Measurements from ENCODE around the gene MRPL43. TPM values are rescaled to one million over a fixed set of nuclear protein-coding genes. Genes with fewer than 3 reads are reported as not detected.

The MRPL43 gene
- total and polyA plus RNA-seq, 9 of the 15 experiments (the other 6 are each of a cell fraction or from before 2014, with no cell fraction given), result 15.1 to 63.7 (median 37.2) TPM

DNA sequence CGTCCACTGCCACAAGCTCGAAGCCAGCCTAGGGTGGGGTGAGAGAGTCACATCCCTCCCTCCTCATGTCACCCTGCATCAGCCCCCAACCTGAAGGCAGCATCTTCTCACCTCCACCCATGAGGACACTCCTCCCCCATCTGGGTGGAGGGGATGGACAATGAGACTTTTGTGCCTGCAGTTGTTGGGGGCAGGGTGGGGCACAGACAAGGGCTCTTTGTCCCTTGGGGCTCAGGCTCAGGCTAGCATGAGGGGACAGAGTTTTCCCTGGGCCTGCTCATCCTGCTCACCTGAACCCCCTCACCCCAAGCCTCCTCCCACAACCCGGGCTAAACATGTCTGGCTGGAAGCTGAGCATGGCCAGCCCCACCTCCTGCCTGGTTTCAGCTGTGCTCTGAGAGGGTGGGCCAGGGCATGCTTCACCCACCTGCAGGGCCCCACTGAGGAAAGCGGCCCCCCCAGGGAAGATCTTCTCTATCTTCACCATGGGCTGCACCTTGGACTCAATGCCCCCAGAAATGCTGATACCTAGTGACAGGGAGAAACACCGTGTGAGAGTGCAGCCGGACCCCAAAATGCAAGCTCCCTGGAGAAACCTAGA lies 21.6 kb upstream of the MRPL43 start (continued):
- TF ChIP-seq ZNF395 (CRISPR knock-in tag; IDR thresholded peaks at IDR 0.05) (no peak), RNF2 (IDR thresholded peaks at IDR 0.05) (no peak), ZNF77 (CRISPR knock-in tag; IDR thresholded peaks at IDR 0.05) (no peak)

GRCh38 chr10:101007915-101008822 lies 20.9 kb upstream of the MRPL43 start:
- 55% methylated on average over 10 of the region's 13 CpGs for WGBS (ENCODE audit: insufficient coverage, low coverage, missing lambda C conversion rate)
- Histone ChIP-seq H2AFZ (ENCODE audit: low read depth, low read length) (no peak overlapping the region), H3K36me3 (ENCODE audit: control insufficient read depth, insufficient read depth, low read length) (peaks cover 33% of the 10 kb centered on the region; the same call in 2 of the 3 replicates), H3K4me2 (ENCODE audit: insufficient read depth, low read length) (no peak overlapping the region), H3K79me2 (ENCODE audit: control insufficient read depth, insufficient read depth, low read length) (peaks cover under 1% of the 10 kb centered on the region; the same call in 1 of the 3 replicates), H3K9ac (ENCODE audit: insufficient read depth in 1 of 2, low read depth in 2 of 2, low read length in 2 of 2) (peak overlapping the region in 1 of 2 experiments; percentile 45; a peak in 2 of 4 replicates), H3K9me3 (replicated peaks; ENCODE audit: control insufficient read depth, insufficient read depth, low read depth, low read length) (no peaks in the 10 kb centered on the region), H3K27me3 (ENCODE audit: control insufficient read depth in 2 of 2, insufficient read depth in 2 of 2, low read length in 2 of 2) (no peaks in the 10 kb centered on the region), H3K27ac (ENCODE audit: extremely low read depth, low read depth, low read length) (no peak overlapping the region), H3K4me1 (replicated peaks in 1 of 2; ENCODE audit: control insufficient read depth in 2 of 2, insufficient read depth in 2 of 2, low read length in 2 of 2) (peaks cover 14 to 54% of the 10 kb centered on the region in 2 experiments; a peak in 4 of 5 replicates), H3K4me3 (no peak overlapping the region), H4K20me1 (replicated peaks; ENCODE audit: control insufficient read depth, insufficient read depth, low read length) (no peaks in the 10 kb centered on the region), H3K9me1 (ENCODE audit: control insufficient read depth, insufficient read depth, low read length) (no peaks in the 10 kb centered on the region)
- TF ChIP-seq, protein P1, sequence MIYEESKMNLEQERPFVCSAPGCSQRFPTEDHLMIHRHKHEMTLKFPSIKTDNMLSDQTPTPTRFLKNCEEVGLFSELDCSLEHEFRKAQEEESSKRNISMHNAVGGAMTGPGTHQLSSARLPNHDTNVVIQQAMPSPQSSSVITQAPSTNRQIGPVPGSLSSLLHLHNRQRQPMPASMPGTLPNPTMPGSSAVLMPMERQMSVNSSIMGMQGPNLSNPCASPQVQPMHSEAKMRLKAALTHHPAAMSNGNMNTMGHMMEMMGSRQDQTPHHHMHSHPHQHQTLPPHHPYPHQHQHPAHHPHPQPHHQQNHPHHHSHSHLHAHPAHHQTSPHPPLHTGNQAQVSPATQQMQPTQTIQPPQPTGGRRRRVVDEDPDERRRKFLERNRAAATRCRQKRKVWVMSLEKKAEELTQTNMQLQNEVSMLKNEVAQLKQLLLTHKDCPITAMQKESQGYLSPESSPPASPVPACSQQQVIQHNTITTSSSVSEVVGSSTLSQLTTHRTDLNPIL (CRISPR knock-in tag; IDR thresholded peaks at IDR 0.05), result no peak
- TF ChIP-seq POLR2G (IDR thresholded peaks at IDR 0.05; ENCODE audit: low read depth, low read length) (0 out of 2 replicates have a peak, but pooled peaks have one; percentile 25), SNRNP70 (optimal IDR thresholded peaks at IDR 0.05; ENCODE audit: low read depth, low read length) (no peak), PCBP1 (IDR thresholded peaks at IDR 0.05; ENCODE audit: low read depth, low read length, poor library complexity, severe bottlenecking) (no peak), SUPT5H (IDR thresholded peaks at IDR 0.05) (peak; percentile 57), FOSL1 (tag; conservative IDR thresholded peaks at IDR 0.05) (no peak), PKNOX1 (IDR thresholded peaks at IDR 0.05) (no peak), BMI1 (IDR thresholded peaks at IDR 0.05; ENCODE audit: low read length) (no peak), ZNF217 (CRISPR knock-in tag; IDR thresholded peaks at IDR 0.05) (no peak)
- ATAC-seq (no peak), FAIRE-seq (no peak), DNase-seq (ENCODE audit: extremely low read depth in 1 of 4, low spot score in 3 of 4) (no peak)
- intact Hi-C loops (cut with micrococcal nuclease) (no loop called here), in situ Hi-C loops (cut with MboI) (no loop called here)
- ChIA-PET POLR2A (interaction anchor here (0.7 to 1.5 kb wide), 3 partner anchors 14 to 1701 kb away, joined by 3 read pairs; no protein-coding TSS in a partner anchor), CTCF (ENCODE audit: low intra/inter-chr PET ratio) (no interaction called here)
- BruUV-seq (replicated peaks), result no TSS peak
